GM21526 (cell line): Measurements from ENCODE around the gene PEX11B.

ENCODE experiments used
- ATAC-seq: cut with Tn5 transposase; IDR thresholded peaks from one replicate; pipeline ENCODE4 v1.9.1; 2021; ENCODE audit warnings: moderate library complexity; ENCODE audit not compliant: unreplicated experiment, low FRiP score

The PEX11B gene

GRCh38 chr1:145918144-145918991, at the start of gene PEX11B:
Gene PEX11B, minus strand, starts transcription at chr1:145918717. Its CDS starts 29 bp downstream, at chr1:145918688.
- peak; percentile 81 for ATAC-seq

GRCh38 chr1:145967288-145967687, 48.8 kb upstream of the PEX11B start:
- ATAC-seq: no peak

- ATAC-seq: no peak
Measured at GRCh38 chr1:145965119-145965744, 46.7 kb upstream of the PEX11B start.

- ATAC-seq: peak; percentile 79
Measured at GRCh38 chr1:145964328-145965118, 46.0 kb upstream of the PEX11B start, which contains the start of the genes ANKRD34A and POLR3GL. Gene ANKRD34A, minus strand, starts transcription at chr1:145964575. Its CDS starts 2,816 bp downstream, at chr1:145961759. Gene POLR3GL, plus strand, starts transcription at chr1:145964690. Its CDS starts 10,176 bp downstream, at chr1:145974866.

GRCh38 chr1:145963265-145964019, 44.9 kb upstream of the PEX11B start:
- ATAC-seq: no peak

- ATAC-seq: no peak
Measured at GRCh38 chr1:145962157-145963102, 43.9 kb upstream of the PEX11B start.

- ATAC-seq: no peak
Measured at GRCh38 chr1:145961425-145962156, 43.1 kb upstream of the PEX11B start.

GRCh38 chr1:145961109-145961424, 42.5 kb upstream of the PEX11B start:
- ATAC-seq: no peak

- ATAC-seq: no peak
Measured at GRCh38 chr1:145960468-145961108, 42.1 kb upstream of the PEX11B start.

- ATAC-seq: no peak
Measured at GRCh38 chr1:145959957-145960467, 41.5 kb upstream of the PEX11B start.

- no peak for ATAC-seq
Measured at GRCh38 chr1:145959333-145959732, 40.8 kb upstream of the PEX11B start.

- no peak for ATAC-seq
Measured at GRCh38 chr1:145958734-145959133, 40.2 kb upstream of the PEX11B start.

- ATAC-seq: peak; percentile 78
Measured at GRCh38 chr1:145957443-145958319, 39.2 kb upstream of the PEX11B start, which contains the start of gene LIX1L. Gene LIX1L, minus strand, starts transcription at chr1:145958017. Its CDS starts 90 bp downstream, at chr1:145957927.

GRCh38 chr1:145956781-145957442, 38.4 kb upstream of the PEX11B start:
- no peak for ATAC-seq

GRCh38 chr1:145956361-145956760, 37.8 kb upstream of the PEX11B start:
- no peak for ATAC-seq

GRCh38 chr1:145955436-145955835, 36.9 kb upstream of the PEX11B start:
- ATAC-seq: no peak
